GM21529 (cell line): ENCODE measurements around the gene DYSF.
A peak's percentile ranks its signal among the peaks of the same experiment; 100 is the strongest.

Source experiments
- ATAC-seq: cut with Tn5 transposase; IDR thresholded peaks from one replicate; pipeline ENCODE4 v1.9.1; 2021; ENCODE audit not compliant: unreplicated experiment

Gene DYSF

DNA sequence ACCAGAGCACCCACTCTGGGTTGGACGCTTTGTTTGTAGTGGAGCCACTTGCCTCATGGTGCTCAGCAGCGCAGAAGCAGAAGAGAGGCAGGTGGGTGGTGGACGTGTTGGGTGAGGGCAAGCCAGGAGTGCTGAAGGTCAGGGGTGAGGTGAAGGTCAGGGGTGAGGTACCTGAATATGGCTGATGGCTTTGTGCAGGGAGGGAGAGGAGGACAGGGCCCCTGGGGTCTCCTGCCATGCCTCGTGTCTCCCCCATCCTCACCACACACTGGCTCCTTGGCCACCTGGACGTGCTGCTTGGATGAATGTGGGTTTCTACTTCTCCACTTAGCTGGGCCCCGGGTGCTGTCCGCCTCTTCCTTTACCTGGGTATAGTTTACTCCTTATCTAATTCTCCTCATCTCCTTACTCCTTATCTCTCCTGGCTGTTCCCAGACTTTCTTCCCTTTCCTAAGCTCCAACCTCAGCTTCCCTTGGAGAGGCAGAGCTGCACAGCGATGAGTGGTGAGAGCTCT, 68.1 kb downstream of the DYSF start:
- no peak for ATAC-seq

DNA sequence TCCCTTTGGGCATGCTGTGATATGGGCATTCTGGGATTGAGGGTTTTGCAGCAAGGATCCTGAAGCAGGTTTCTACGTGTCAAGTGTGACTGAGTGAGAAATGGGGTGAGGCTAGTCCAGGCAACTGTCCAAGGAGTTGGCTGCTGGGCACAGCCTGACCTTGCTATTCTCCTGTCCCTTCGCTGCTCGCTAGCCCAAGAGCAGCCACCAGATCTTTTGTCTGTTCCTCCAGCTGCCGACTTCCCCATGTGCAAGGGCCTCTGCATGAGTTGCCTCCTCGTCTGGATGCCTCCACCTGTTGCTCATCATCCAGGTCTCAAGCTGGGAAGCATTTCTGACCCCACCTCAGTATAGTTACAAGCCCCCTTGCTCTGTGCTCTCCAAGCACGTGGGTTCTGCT, 71.1 kb downstream of the DYSF start:
- ATAC-seq, result no peak

DNA sequence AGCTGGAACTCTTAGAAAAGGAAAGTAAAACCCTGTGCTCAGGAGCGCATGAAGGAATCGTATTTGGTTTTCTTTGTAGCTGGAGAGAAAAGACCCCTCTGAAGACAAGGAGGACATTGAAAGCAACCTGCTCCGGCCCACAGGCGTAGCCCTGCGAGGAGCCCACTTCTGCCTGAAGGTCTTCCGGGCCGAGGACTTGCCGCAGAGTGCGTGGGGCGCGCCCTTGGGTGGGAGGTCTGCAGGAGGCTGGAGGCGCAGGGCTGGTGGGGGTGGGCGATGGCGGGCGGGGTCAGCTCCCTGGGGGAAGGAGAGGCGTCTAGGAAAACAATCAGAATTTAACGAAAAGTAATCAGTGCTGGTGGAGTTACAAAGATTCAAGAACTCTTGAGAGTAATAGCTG, 72.8 kb downstream of the DYSF start:
- no peak for ATAC-seq

DNA sequence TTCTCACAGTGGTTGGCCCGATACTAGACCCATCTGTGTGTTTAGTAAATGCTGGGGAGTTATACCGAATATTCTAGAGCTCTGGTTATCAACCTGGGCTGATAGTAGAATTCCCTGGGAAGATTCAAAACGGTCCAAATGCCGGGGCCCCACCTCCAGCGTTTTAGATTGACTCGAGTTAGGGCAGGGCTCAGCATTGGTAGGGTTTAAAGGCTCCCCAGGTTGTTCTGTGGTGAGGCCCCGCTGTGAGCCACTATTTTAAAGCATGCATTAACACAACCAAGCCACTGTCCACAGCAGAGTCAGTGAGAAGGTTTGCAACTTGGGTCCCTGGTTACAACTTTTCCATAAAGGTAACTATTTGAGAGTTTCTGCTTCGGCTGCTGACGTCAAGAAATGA, 73.6 kb downstream of the DYSF start:
- no peak for ATAC-seq

DNA sequence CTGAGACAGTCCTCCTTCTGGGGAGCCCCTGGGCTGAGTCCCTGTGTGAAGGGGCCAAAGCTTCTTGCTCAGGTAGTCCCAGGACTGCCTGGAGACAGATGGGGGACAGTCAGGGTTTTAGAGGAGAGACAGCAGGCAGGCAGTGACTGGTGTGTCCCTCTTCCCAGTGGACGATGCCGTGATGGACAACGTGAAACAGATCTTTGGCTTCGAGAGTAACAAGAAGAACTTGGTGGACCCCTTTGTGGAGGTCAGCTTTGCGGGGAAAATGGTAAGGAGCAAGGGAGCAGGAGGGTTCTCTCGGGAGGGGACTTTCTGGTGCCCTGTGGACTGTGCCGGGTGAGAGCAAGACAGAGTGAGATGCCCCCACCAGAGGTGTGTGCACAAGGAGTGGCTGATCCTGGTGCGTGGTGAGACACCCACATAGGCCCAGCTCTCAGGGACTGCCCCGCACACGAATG, 74.8 kb downstream of the DYSF start:
- ATAC-seq, result no peak

DNA sequence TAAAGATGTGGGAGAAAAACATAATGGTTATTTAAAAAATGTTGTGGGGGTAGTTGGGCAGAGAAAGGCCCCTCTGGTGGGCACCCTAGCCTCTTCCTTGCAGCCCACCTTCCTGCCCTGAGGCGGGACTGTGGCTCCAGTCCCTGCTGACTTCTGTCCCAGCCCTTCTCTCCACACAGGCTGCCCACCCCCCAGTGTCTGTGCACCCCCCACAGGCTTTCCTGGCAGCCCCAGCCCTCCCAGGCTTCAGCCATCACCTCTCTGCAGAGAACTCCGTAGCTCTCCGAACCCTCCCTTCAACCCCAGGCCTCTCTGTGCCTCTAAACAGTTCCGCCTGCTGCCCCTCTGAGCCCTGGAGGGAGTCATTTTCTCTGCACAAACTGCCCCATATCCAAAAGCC, 75.4 kb downstream of the DYSF start:
- no peak for ATAC-seq

DNA sequence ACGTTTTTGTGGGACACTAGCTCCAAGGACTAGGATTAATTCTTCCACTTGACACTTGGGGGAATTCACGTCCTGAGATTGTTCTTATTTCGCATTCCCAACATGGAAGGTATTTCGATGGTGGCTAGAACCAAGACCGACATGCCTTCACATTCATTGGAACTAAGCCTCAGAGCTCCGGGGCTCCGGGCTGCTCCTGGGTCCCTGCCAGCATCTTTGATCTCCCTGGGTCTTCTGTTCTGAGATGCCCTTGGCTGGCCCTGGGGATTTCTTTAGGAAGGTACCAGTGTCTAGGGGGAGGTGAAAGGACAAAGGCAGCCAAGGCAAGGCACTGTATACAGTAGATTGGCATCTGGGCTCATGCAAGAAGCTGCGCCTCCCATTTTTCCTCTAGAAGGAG, 76.8 kb downstream of the DYSF start:
- ATAC-seq, result no peak

DNA sequence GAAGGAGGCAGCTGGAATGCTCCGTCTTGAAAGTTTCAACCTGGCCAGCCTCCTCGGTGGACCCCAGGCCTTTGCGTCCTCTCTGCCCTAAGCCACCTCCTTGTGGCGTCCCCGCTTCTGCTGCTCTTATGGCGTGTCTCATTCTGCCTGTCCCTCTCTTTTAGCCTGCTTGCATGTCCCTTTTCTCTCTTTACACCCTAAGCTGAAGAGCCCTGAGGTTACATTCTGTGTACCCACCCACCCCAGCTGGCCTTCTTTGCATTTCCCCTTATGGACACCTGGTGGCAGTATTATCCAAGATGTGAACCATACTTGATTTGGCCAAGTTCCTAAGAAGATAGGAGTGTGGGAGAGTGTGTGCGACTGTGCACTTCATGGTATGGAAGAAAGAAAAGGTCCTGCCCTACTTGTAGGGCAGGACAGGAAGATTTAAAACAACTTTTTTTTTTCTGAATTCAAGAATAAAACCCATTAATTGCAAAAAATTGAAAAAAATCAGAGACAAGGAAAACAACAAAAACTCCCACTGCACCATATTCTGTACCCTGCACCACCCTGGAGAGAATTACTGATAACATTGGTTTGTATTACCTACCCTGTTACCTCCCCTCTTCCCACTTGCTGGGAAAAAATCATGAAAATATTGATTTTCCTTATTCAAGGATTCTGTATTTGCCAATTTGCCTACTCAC, 77.4 kb downstream of the DYSF start:
- peak; percentile 52 for ATAC-seq

DNA sequence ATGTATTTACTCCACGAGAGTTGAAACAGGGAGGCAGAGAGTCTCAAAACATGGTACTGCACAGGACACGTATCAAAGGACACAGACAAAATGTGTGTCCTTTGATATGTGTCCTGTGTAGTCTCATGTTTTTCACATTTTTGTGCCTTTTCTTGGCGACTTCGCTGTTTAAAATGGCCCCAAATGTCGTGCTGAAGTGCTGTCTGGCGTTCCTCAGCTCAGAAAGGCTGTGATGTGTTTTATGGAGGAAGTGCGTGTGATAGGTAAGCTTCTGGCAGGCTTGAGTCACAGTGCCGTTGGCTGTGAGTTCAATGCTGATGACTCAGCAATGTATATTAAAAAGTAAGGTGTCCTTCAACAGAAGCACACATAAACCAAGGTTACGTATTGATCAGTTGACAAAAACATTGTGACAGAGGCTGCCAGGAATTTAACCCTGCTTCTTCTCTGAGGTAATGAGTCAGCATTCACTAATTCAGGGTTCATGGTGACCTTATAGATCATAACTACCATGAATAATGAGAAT, 78.2 kb downstream of the DYSF start:
- no peak for ATAC-seq

DNA sequence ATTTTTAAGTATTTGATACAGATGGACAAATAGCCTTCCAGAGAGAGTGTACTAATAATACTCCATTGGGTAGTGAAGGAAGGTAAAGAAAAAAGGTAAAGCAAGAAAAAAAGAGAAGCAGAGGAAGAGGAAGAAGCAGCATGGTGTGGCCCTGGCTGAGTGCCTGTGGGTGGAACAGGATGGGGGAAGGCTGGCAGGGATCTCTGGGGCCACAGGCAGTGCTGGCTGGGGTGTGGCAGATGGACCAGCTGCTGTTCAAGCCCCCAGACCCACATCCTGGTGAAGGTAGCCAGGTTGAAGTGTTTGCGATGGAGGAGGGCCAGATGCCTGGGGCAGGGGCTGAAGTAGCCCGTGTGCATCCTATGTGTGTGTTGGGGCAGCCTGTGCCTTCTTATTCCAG, 79.0 kb downstream of the DYSF start:
- ATAC-seq, result no peak

DNA sequence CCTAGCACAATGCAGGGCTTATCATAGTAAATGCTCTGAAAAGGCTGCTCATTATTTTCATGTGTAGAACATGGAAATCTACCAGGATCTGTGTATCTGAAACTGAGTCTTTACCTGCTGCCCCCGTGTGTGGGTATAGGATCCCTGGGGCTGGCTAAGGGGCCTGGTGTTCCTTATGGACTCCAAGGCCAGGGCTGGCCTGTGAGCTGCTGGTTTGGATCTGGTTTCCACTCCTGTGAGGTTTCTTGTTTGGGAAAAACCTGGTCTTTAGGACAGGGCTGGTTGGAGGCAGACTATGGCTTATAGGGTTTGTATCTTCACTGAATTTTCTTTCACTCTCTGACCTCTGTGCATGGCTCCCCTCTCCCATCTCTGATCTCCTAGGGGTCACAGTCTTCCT, 80.8 kb downstream of the DYSF start:
- no peak for ATAC-seq

DNA sequence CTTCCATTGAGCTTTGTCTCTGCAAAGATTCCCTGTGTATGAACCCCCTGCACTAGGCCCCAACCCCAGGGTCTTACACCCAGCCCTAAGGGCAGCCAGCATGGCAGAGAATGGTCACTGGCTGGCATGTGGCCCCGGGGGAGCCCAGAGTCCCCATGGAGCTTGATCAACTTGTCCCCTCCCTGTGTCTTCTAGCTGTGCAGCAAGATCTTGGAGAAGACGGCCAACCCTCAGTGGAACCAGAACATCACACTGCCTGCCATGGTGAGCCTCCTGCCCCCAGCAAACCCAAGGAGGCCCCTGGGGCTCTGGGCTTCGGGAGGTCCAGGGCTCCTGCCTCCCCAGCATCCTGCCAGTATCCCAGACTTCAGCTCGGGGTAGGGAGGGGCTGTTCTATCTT, 81.5 kb downstream of the DYSF start:
- ATAC-seq, result no peak

DNA sequence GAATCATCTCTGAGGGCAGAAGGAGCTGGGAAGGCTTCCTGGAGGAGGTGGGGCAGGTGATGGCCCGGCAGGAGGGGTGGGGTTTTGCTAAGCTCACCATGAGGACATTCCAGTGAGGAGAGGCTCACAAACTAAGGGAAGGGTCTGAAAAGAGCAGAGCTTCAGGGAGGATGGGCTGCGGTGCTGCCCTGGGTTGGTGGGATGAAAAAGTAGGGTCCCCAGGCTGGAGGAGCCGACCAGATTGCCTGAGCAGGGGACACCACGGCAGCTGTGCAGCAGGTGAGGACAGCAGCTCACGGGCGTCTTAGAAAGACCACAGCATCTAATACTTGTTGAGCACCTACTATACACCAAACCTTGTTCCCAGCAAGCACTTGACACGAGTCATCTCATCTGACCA, 82.2 kb downstream of the DYSF start:
- ATAC-seq, result no peak

DNA sequence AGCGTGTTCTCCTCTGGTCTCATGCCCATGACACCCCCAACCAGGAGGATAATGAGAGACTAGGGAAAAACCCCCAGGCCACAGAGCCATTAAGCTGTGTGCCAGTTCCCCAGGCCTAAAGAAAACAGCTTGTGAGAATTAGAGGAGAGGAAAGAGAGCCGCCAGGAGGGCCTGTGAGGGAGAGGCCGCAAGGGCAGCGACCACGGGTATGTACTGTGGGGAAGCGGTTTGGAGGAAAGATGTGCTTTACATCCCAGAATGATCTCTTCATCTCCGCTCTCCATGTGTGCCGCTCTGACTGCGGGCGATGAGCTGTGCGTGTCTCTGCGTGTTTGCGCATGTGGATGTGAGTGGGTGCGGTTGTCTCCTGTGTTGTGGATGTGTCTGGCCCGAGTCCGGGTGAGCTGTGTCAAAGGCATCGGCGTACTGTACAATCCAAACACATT, 82.9 kb downstream of the DYSF start:
- ATAC-seq, result no peak

DNA sequence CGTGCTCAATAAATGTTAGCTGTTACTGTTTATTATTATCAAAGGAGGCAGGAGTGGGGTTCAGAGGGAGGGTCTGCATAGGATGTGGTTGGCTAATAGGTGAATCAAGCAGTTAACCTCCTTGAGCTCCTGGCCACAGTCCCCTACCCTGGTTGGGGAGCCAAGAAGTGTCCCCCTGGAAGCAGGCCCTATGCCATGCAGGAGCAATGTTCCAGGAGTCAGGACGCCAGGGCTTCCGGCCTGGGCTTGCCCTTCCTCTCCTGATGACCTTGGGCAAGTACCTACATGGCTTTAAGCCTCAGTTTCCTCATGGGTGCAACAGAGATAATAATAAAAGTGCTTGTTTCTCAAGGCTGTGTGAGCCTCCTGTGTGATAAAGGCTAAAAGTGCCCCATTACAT, 84.9 kb downstream of the DYSF start:
- no peak for ATAC-seq

DNA sequence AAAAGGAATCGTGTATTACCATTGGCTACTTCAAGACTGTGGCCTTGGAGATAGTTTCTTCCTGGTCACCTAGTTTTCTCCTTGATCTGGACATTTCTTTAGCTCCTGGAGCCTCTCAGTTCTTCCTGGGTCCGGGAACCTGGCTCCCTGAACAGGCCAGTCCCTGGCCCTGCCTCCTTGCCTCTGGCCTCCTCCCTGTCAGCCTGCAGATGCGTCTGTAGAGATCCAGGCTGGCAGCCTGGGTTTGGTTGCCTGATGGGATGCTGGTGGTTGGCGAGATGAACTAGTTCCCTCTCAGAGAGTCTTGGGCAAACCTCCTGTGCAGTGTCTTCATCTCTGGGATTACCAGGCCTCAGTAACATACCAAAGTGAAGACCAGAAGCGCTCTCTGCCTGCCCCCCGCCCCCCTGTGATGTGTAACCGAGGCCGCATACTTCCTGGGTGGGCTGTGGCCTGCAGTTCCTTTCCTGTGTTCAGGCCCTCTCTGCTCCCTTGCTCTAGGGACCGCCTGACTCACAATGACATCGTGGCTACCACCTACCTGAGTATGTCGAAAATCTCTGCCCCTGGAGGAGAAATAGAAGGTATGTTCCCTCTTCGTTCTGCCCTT, 85.4 kb downstream of the DYSF start:
- ATAC-seq, result no peak

DNA sequence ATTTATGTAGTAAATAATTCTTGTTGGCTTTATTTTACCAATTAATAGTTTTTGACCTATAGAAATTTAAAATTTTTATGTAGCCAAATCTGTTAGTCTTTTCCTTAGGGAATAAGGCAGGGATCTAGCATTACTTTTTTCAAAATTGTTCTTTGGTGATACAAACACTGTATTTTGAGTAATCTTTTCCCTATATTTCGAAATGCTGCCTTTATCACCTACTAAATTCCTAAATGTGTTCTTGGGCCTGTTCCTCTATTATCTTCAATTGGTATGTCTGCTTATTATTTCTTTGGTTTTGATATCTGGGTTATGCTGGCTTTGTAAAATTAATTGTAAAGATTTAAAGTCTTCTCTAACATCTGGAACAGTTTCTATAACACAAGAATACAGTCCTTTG, 87.5 kb downstream of the DYSF start:
- no peak for ATAC-seq

DNA sequence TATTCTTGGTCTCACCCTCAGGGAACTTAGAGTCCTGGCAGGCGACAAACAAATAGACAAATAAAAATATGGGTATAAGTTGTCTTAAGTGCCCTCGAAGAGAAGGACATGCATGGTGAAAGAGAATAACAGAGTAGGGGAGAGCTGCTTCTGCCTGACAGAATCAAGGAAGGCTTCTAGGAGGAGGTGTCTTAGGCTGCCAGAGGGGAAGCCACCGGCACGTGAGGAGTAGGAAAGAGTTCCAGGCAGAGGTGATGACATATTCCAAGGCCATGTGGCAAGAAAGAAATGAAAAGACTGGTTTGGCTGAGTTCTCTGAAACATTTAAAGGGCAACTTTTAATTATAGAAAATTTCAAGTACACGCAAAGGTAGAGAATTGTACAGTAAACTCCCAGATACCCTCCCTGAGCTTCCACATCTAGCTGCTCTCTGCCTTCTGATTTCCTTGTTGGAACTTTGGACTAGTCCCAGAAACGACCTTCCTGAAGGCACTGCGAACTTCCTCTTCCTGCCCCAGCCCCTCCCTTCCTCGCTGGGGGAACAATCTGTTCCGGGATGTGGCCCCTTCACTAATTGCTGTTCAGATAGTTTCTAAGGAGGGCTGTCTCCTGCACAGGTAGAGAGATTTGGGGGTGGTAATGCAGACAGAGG, 91.7 kb downstream of the DYSF start:
- no peak for ATAC-seq

DNA sequence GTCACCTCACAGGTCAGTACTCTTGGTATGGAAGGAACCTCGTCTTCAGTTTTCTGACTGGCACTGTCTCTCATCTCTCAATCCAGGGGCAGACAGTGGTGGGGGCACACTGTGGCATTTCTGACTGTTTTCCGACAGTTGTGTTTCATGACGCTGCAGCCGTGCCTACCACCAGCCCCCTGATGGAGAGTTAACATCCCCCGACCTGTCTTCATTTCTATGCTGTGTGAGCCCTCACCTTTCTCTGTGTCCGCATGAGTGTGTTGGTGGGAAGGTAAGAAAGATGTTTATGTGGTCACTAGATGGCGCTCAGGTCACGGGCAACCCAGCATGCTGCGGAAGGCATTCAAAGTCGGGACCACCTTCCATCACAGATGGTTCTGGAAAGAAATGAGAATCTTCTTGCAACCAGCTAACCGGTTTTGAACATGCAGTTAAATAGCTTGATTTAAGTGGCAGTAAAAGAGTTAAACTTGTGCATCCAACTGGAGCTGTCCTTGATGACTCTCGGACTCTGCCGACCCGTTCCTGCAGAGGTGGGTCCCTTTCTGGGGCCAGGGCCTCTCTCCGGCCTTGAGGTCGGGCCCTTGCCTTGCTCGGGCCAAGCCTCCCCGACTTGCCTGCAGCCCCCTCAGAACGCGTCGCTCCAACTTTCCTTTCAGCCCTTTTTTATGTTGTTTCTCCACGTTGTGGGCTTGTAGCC, 92.4 kb downstream of the DYSF start:
- peak; percentile 60 for ATAC-seq

DNA sequence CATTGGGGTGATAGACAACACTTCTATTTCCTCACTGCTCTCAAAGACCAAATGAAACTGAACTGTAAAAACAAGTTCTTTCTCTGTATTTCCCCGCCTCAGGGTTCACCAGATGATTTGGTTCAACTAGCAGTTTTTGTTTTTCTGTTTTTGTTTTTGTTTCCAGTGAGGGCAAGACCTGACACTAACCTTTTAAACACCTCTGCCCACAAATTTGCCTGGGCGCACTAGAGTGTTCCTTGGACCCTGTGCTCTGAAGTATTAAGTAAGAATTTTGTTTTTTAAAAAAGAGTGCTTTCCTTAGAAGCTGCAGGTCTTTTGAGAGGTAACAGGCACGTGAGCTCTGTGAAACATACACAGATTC, 92.9 kb downstream of the DYSF start:
- no peak for ATAC-seq

DNA sequence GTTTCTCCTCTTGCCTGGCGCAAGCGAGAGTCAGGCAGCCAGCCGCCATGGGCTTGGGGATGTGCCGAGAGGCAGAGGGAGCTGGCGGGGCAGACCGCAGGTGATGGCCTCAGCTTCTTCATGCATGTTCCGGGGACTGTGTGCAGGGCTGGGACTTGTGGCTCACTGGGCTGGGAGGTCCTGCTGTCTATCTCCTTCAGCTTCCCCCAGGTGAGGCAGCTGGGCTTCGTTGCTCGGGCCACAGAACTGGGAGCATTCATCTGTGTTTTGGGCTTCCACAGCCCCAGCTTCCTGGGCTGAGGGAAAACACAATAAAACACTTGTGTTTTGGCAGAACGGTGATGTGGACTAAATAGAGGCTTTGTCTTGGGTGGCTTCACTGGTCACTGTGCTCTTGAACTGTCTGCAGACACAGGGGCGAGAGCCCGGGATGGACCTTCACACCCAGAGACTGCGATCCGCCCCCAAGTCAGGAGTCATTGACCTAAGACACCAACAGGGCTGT, 93.5 kb downstream of the DYSF start:
- ATAC-seq, result no peak
